ENCODE data around the gene TMEM222.

DNA sequence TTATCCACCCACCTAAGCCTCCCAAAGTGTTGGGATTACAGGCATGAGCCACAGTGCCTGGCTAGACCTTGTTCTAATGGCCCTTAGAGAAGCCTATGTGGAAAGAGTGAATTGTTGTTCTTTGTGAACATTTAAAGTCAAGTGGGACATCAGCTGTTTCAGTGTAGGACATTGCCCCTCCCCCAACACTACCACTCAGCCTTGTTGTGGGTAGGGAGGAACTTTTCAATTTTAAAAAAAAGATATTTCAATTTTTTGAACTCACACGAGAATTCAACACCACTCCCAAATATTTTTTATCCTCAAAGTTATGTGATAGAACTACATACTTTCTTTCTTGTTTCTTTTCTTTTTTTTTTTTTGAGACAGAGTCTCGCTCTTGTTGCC lies 36.7 kb upstream of the TMEM222 start:
- TF ChIP-seq, protein P1, sequence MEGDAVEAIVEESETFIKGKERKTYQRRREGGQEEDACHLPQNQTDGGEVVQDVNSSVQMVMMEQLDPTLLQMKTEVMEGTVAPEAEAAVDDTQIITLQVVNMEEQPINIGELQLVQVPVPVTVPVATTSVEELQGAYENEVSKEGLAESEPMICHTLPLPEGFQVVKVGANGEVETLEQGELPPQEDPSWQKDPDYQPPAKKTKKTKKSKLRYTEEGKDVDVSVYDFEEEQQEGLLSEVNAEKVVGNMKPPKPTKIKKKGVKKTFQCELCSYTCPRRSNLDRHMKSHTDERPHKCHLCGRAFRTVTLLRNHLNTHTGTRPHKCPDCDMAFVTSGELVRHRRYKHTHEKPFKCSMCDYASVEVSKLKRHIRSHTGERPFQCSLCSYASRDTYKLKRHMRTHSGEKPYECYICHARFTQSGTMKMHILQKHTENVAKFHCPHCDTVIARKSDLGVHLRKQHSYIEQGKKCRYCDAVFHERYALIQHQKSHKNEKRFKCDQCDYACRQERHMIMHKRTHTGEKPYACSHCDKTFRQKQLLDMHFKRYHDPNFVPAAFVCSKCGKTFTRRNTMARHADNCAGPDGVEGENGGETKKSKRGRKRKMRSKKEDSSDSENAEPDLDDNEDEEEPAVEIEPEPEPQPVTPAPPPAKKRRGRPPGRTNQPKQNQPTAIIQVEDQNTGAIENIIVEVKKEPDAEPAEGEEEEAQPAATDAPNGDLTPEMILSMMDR (optimal IDR thresholded peaks at IDR 0.05 in 1 of 3, IDR thresholded peaks at IDR 0.05 in 1 of 3, conservative IDR thresholded peaks at IDR 0.05 in 1 of 3; ENCODE audit: extremely low read depth in 1 of 3, insufficient read depth in 2 of 3, low read length in 3 of 3) = no peak
- no peak for TF ChIP-seq EZH2 (IDR thresholded peaks at IDR 0.05; ENCODE audit: low read length)

All from keratinocyte (primary cell).